Astrocyte (in vitro differentiated cells and primary cell): Measurements from ENCODE around the gene RAD51B. TPM values are rescaled to one million over a fixed set of nuclear protein-coding genes. Genes with fewer than 3 reads are reported as not detected.
A peak's percentile ranks its signal among the peaks of the same experiment; 100 is the strongest.

Experiments used
- DNase-seq: peaks from one replicate; pipeline ENCODE4 v3.0.0-alpha.2; 2010; ENCODE audit warnings: low read depth
- FAIRE-seq: peaks from 2 replicates; lab custom pipeline; 2011; peaks lifted over from hg19 to GRCh38; lab: Jason Lieb, UNC
- H2AFZ ChIP-seq: 2 replicates; pipeline ENCODE4 v1.6.0; 2012; ENCODE audit warnings: low read depth, low read length, inconsistent platforms
- H3K27ac ChIP-seq: 2 replicates; pipeline ENCODE4 v1.5.1; 2011; ENCODE audit warnings: low read depth, low read length, inconsistent platforms
- H3K27me3 ChIP-seq: 2 replicates; pipeline ENCODE4 v1.6.0; 2011; ENCODE audit warnings: low read length, inconsistent platforms; ENCODE audit not compliant: insufficient read depth
- H3K36me3 ChIP-seq: 2 replicates; pipeline ENCODE4 v1.5.1; 2011; ENCODE audit warnings: low read length, inconsistent platforms; ENCODE audit not compliant: insufficient read depth
- H3K4me1 ChIP-seq: 2 replicates; pipeline ENCODE4 v1.5.1; 2011; ENCODE audit warnings: low read length, inconsistent platforms; ENCODE audit not compliant: insufficient read depth
- H3K4me2 ChIP-seq: 2 replicates; pipeline ENCODE4 v1.6.0; 2012; ENCODE audit warnings: low read length, inconsistent platforms
- H3K4me3 ChIP-seq: 2 replicates; pipeline ENCODE4 v1.5.1; 2011; ENCODE audit warnings: low read depth, mild to moderate bottlenecking, low read length, inconsistent platforms; ENCODE audit not compliant: insufficient read depth
- H3K79me2 ChIP-seq: 2 replicates; pipeline ENCODE4 v1.6.0; 2012; ENCODE audit warnings: mild to moderate bottlenecking, low read length, inconsistent platforms; ENCODE audit not compliant: insufficient read depth
- H3K9ac ChIP-seq: 2 replicates; pipeline ENCODE4 v1.6.0; 2012; ENCODE audit warnings: mild to moderate bottlenecking, low read length, inconsistent platforms
- H3K9me3 ChIP-seq: 2 replicates; pipeline ENCODE4 v1.5.1; 2012; ENCODE audit warnings: low read depth, mild to moderate bottlenecking, low read length, inconsistent platforms; ENCODE audit not compliant: insufficient read depth
- H4K20me1 ChIP-seq: 2 replicates; pipeline ENCODE4 v1.6.0; 2012; ENCODE audit warnings: low read length, inconsistent platforms; ENCODE audit not compliant: insufficient read depth
- H3K27ac Mint-ChIP-seq: one replicate; pipeline ENCODE4 v1.8.0; 2021; ENCODE audit warnings: mild to moderate bottlenecking, mixed read lengths; ENCODE audit not compliant: unreplicated experiment
- H3K27me3 Mint-ChIP-seq: one replicate; pipeline ENCODE4 v1.8.0; 2021; ENCODE audit warnings: low read depth, mixed read lengths; ENCODE audit not compliant: unreplicated experiment
- H3K36me3 Mint-ChIP-seq: one replicate; pipeline ENCODE4 v1.8.0; 2021; ENCODE audit warnings: low read depth, mixed read lengths; ENCODE audit not compliant: unreplicated experiment
- H3K4me1 Mint-ChIP-seq: one replicate; pipeline ENCODE4 v1.8.0; 2021; ENCODE audit warnings: low read depth, mixed read lengths; ENCODE audit not compliant: unreplicated experiment
- H3K4me3 Mint-ChIP-seq: one replicate; pipeline ENCODE4 v1.8.0; 2021; ENCODE audit warnings: mild to moderate bottlenecking, moderate library complexity, mixed read lengths; ENCODE audit not compliant: unreplicated experiment
- H3K9me3 Mint-ChIP-seq: one replicate; pipeline ENCODE4 v1.8.0; 2021; ENCODE audit warnings: mild to moderate bottlenecking, mixed read lengths; ENCODE audit not compliant: unreplicated experiment
- CTCF ChIP-seq: IDR thresholded peaks from 2 replicates; pipeline ENCODE4 v1.5.1; 2011; ENCODE audit warnings: low read depth, mild to moderate bottlenecking, inconsistent platforms, low read length, moderate library complexity; ENCODE audit not compliant: insufficient read depth
- EZH2 ChIP-seq: IDR thresholded peaks from 2 replicates; pipeline ENCODE4 v1.6.1; 2012; ENCODE audit warnings: mild to moderate bottlenecking, low read length, inconsistent platforms; ENCODE audit not compliant: insufficient read depth
- total RNA-seq: library from RNA; stranded (reverse); gene quantifications from 2 replicates; pipeline ENCODE4 v1.2.1, GENCODE V29; 2021

Gene RAD51B
- total RNA-seq, 1 donor from 2014 or later = 10.8 TPM

GRCh38 chr14:68548194-68549076, 728.9 kb downstream of the RAD51B start:
- Histone ChIP-seq H3K27ac (peak overlapping the region; percentile 98), H3K79me2 (no peaks in the 10 kb centered on the region), H3K36me3 (no peaks in the 10 kb centered on the region), H3K4me1 (peaks cover 51% of the 10 kb centered on the region), H4K20me1 (no peaks in the 10 kb centered on the region), H3K27me3 (no peaks in the 10 kb centered on the region), H2AFZ (peak overlapping the region; percentile 63), H3K9me3 (no peaks in the 10 kb centered on the region), H3K9ac (peak overlapping the region; percentile 82), H3K4me2 (peak overlapping the region; percentile 78), H3K4me3 (peak overlapping the region; percentile 19)
- TF ChIP-seq CTCF (no peak), EZH2 (no peak)
- no peaks in the 10 kb centered on the region for H3K27me3 Mint-ChIP-seq
- H3K4me1 Mint-ChIP-seq = peaks cover 39% of the 10 kb centered on the region
- DNase-seq = peak; percentile 99
- FAIRE-seq = no peak
- H3K9me3 Mint-ChIP-seq = no peaks in the 10 kb centered on the region
- H3K36me3 Mint-ChIP-seq = no peaks in the 10 kb centered on the region
- H3K4me3 Mint-ChIP-seq = no peak overlapping the region
- H3K27ac Mint-ChIP-seq = peak overlapping the region; percentile 29

DNA sequence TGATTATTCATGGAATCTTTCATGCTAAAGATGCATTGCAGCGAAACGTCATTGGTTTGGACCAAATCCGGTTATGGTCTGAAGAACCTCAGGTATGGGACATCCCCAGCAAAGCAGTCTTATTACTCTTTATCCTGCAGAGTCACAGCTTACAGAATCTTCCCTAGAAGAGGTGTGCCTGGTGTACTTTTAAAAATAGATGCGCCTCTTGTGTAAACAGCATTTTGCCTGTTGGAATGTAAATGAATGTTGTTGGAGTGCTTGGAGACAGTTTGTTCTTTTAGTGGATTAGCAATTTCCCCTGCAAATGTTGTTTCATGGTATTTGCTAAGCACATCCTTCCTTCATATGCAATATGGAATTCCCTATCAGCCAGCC, 730.7 kb downstream of the RAD51B start:
- Mint-ChIP-seq H3K36me3 (no peaks in the 10 kb centered on the region), H3K27ac (no peak overlapping the region), H3K4me3 (no peak overlapping the region), H3K27me3 (no peaks in the 10 kb centered on the region), H3K9me3 (no peaks in the 10 kb centered on the region), H3K4me1 (peaks cover 40% of the 10 kb centered on the region)
- FAIRE-seq (no peak), DNase-seq (no peak)
- Histone ChIP-seq H3K9me3 (no peaks in the 10 kb centered on the region), H3K4me3 (no peak overlapping the region), H3K4me1 (peaks cover 39% of the 10 kb centered on the region), H2AFZ (no peak overlapping the region), H3K36me3 (no peaks in the 10 kb centered on the region), H3K27me3 (no peaks in the 10 kb centered on the region), H3K9ac (no peak overlapping the region), H4K20me1 (no peaks in the 10 kb centered on the region), H3K27ac (no peak overlapping the region), H3K4me2 (no peak overlapping the region), H3K79me2 (no peaks in the 10 kb centered on the region)
- no peak for TF ChIP-seq CTCF
- TF ChIP-seq EZH2 = no peak
